Measurements from ENCODE around the gene ETNK1.
"Not testable (repeated sequence)": the region's sequence is repeated elsewhere in the genome, so short reads cannot be mapped to it uniquely, and the experiment has no call there.

DNA sequence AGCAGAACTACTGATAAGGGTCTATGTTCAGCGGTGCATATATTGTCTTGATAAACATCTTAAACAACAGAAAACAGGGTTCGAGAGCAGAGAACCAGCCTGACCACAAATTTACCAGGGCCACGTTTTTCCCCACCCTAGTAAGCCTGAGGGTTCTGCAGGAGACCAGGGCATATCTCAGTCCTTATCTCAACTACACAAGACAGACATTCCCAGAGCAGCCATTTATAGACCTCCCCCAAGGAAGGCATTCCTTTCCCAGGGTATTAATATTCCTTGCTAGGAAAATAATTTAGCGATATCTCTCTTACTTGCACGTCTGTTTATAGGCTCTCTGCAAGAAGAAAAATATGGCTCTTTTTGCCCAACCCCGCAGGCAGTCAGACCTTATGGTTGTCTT, 12.1 kb upstream of the ETNK1 start:
- TF ChIP-seq, protein P1, sequence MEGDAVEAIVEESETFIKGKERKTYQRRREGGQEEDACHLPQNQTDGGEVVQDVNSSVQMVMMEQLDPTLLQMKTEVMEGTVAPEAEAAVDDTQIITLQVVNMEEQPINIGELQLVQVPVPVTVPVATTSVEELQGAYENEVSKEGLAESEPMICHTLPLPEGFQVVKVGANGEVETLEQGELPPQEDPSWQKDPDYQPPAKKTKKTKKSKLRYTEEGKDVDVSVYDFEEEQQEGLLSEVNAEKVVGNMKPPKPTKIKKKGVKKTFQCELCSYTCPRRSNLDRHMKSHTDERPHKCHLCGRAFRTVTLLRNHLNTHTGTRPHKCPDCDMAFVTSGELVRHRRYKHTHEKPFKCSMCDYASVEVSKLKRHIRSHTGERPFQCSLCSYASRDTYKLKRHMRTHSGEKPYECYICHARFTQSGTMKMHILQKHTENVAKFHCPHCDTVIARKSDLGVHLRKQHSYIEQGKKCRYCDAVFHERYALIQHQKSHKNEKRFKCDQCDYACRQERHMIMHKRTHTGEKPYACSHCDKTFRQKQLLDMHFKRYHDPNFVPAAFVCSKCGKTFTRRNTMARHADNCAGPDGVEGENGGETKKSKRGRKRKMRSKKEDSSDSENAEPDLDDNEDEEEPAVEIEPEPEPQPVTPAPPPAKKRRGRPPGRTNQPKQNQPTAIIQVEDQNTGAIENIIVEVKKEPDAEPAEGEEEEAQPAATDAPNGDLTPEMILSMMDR (conservative IDR thresholded peaks at IDR 0.05 in 1 of 2, IDR thresholded peaks at IDR 0.05 in 1 of 2; ENCODE audit: extremely low read depth in 1 of 2, insufficient read depth in 1 of 2, low read depth in 1 of 2, low read length in 2 of 2) = not testable (repeated sequence)
- TF ChIP-seq EZH2 (IDR thresholded peaks at IDR 0.05; ENCODE audit: borderline replicate concordance, low read length) = not testable (repeated sequence)
